ENCODE results near the gene TNFRSF21.

DNA sequence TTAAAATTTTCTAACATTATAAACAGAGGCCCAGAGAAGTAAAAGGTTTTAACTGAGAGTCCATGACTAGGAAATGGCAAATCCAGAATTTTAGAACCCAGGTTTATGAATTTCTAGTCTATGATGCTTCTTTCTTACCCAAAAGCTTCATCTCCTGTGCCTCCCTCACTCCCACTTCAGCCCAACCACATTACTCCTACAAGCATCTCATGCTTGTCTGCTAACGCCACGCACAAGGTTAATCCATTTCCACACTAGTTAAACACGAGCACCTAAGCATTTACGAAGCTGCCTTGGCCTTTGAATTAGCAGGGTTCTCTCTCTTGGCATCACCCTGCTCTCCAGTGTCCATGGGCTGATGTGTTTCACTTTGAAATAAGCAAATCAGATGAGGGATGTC lies 32.0 kb downstream of the TNFRSF21 start:
- TF ChIP-seq POLR2AphosphoS5 (IDR thresholded peaks at IDR 0.05; ENCODE audit: low read depth, low read length) (no peak), POLR2A (IDR thresholded peaks at IDR 0.05; ENCODE audit: low read depth, low read length) (no peak), TAF1 (IDR thresholded peaks at IDR 0.05; ENCODE audit: borderline replicate concordance, low read depth, low read length) (no peak)

Data from GM12892 (cell line).